Activated gamma-delta T cell treated with anti-CD3 and anti-CD28 coated beads, Interleukin-2, amount 50 U/mL, for 16 hours (primary cell): ENCODE measurements around the gene ADSL.

ENCODE experiments used
- DNase-seq: peaks from one replicate; pipeline ENCODE4 v3.0.0-alpha.2; 2020; ENCODE audit warnings: low read depth

Gene ADSL

DNA sequence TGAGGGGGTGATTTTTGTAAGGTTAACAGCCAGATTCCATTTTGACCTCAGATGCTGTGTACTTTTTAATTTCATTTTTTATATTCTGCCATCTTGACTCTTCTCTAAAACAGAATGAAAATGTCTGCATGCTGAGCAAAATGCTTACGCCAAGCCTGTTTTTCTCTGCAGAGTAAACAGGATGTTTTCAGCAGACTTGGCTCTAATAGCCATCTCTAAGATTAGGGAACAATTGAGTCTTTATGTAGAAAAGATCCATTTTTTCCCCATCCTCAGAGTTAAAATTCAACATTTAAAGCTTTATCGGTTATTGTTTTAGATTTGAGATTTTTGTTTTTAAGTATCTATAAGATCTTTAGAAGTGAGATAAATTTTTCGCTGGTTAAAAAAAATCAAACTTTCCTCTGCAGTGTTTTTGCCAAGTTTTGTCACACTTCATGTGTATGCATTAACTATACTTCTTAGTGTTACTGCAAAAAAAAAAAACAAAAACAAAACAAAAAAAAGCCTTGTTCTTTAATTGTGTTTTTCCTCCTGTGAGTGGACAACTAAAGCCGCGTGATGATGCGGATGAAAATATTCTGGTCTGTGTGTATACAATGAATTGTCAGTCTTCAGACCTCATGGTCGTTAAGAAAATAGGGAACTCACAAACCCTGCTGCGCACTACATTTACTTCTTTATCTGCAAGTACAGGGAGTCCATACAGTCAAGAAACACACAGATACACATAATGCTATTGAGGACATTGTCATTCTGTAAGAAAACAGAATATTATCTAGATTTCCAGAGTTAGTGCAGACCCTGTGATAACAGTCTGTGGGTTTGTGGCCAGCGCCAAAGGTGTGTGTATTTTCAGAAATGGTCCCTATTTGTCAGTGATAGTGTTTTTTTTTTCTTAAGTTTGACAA, 17.5 kb upstream of the ADSL start:
- DNase-seq: no peak

DNA sequence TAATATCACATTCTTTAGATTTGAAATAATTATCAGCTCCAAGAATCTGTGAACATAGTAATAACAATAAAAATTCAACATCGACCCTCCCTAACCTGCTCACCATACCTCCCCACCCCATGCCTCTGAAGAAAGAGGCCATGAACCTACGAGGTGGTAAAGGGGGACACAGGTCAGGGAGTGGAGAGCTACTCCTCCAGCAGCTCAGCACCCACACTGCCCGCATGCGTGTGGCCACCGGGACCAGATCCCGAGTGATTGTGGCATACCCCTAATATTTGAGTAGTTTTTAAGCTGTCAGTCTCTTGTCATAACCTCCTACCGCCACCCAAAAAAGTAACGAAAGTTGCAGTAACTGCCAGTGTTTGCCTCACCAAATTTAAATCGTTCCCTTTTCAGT, 16.8 kb upstream of the ADSL start:
- DNase-seq: no peak

DNA sequence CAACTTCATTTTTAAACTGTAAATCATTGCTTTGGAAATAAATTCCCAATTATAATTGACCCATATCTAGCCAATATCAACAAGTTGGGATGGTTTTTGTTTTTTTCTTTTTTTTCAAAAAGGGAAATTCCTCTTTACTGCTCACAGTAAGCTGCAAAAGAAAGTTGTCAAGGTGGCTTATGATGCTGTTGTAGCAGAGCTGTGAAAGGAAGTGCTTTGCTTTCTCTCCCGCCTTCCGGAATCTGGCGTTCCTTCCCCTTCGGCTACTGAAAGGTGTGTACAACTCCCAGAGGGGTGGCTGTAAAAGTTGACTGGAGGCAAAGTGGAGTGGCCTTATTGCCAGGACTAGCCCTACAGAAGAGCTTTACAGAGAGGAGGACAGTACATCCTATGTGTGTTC, 16.2 kb upstream of the ADSL start:
- no peak for DNase-seq

DNA sequence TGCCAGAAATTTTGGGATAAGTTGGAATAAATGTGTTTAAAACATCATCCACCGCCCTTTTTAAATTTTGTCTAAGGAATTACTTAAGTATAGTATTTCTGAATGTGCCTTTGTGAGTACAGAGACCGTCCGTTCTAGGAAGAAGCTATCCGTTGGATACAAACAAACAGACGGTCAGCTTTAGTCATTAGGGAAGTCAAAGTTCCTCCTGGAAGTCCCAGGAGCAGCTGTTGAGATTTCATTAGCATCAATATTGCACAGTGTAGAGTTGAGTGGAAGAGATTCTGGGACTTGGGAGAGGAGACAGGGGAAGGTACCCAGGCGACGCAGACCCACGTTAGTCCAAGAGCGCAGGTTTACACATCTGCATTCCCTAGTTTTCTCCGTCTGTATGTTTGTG, 15.7 kb upstream of the ADSL start:
- DNase-seq: no peak

DNA sequence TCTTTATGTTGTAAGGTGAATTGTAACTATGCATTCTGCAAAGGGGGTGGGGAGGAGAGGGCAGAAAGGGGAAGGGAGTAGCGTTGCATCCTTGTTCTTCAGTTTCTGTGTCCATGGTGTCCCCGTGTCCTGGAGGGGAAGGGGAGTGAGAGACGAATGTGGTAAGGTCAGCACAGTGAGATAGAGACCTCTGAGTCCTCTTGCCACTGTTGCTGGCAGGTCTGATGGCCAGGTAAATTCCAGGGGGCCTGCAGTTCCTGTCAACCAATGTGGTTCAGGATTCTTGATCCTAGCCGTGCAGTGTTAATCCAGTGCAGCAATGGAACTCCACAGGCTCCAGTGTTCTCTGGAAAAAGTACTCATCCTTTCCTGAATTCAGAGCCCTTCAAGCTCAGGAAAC, 14.6 kb upstream of the ADSL start:
- no peak for DNase-seq

DNA sequence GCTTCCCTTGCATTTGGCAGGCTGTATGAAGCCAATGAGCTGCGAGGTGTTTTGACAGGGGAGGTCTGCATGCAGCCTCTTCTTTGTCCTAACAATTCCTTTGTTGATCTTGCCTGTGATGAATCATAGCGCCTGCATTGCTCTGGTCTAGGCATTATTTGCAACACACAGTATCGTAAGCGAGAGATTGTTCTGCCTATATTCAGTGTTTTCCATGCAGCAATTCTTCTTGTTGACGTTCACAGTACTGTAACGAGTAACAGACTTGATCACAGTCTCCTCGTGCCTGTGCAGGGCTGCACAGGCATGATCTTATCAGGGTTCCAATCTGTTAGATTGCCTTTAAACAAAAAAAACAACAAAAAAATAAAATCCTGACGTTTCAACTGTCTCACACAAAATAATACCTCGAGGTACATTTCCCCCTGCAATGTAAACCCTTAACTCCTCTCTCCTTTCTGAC, 13.9 kb upstream of the ADSL start:
- DNase-seq: no peak

DNA sequence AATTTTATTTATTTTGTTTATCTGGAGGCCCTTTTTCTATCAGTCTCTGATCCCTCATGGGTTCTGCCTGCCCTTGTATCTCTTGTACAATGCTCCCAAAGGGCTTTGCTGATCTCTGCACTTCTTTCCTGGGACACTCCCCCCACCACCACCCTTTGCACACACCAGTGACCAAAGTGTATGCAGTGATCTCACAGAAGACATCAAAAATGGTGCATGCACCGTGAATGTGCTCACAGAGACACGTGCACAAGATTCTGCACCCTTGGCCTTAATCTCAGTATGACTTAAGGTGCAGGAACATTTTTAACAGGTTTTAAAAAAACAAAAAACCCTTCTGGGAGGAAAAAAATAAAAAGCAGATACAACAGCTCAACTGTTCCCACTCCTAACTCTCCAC, 12.2 kb upstream of the ADSL start:
- DNase-seq: no peak

DNA sequence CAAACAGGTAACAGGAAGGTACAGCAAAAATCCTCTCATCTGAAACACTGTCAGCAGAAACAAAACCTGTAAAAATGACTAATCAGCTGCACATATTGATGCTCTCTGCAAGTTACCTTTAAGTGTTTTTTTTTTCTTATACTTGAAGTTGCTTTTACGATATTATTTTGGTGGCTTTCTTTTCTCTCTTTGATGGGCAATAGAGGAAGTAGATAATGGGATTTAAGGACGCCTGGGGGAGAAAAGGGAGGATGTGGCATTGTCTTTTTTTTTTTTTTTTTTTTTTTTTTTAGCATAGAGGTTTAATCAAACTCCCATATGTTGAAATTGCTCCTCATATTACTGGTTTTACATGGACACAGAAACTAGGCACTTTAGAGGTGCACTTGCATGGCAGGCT, 11.4 kb upstream of the ADSL start:
- DNase-seq: no peak

DNA sequence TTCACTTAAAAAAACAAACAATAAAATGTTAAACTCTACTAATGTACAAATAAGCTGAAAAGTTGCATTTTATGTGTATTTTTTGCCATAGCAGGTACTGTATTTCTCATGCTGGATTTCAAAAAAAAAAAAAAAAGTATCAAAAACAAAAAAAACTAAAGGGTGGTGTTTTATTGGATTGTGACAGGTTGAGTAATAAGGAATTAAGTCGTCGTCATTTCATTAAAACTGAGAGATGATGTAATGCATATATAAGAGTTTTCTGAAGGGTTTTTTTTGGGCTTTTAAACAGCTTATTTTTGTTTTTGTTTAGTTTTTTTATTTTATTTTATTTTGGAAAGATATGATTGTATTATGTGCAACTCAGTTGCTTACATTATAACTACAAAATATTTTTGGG, 10.9 kb upstream of the ADSL start:
- DNase-seq: no peak

DNA sequence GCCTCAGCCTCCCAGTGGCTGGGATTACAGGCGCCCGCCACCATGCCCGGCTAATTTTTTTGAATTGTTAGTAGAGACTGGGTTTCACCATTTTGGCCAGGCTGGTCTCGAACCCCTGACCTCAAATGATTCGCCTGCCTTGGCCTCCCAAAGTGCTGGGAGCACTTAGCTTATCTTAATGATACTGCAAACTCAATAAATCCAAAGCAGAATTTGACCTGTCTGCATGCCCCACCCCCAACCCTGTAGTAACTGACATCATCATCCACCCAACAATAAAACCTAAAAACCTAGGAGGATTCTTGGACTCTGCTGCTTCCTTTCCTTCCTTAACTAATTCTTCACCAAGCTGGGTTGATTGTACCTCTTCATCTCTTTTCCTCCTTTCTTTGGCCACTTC, 6.3 kb upstream of the ADSL start:
- DNase-seq: no peak

DNA sequence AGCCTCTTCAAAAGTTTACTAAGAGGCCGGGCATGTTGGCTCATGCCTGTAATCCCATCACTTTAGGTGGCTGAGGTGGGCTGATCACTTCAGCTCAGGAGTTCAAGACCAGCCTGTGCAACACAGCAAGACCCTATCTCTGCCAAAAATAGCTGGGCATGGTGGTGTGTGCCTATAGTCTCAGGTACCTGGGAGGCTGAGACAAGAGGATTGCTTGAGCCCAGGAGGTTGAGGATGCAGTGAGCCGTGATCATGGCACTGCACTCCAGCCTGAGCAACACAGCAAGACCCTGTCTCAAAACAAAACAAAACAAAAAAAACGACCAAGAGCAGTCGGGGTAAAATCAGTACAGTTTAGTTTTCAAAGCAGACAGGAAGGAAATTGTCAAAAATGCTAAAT, 4.7 kb upstream of the ADSL start:
- DNase-seq: no peak

DNA sequence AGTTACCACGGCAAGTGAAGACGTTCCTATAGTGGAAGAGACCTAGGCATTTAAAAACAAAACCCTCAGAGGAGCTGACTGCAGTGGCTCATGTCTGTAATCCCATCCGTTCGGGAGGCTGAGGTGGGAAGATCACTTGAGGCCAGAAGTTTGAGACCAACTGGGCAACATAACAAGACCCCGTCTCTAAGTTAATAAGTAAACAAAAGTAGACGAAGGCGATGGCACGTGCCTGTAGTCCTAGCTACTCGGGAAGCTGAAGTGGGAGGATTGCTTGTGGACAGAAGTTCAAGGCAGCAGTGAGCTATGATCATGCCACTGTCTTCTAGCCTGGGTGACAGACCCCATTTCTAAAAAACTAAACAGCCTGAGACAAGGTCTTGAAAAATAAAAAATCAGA, 3.8 kb upstream of the ADSL start:
- DNase-seq: no peak

DNA sequence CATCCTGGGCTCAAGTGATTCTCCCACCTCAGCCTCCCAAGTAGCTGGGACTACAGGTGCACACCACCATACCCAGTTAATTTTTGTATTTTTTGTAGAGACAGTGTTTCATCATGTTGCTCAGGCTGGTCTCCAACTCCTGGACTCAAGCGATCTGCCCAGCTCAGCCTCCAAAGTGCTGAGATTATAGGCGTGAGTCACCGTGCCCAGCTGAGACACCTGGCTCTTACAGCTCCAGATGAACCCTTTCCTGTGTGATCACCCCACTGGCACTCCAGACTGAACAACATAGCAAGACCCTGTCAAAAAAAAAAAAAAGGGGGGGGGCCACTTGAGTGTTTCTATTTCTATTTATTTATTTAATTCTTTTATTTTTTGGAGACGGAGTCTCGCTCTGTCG, 1.0 kb upstream of the ADSL start:
- no peak for DNase-seq

DNA sequence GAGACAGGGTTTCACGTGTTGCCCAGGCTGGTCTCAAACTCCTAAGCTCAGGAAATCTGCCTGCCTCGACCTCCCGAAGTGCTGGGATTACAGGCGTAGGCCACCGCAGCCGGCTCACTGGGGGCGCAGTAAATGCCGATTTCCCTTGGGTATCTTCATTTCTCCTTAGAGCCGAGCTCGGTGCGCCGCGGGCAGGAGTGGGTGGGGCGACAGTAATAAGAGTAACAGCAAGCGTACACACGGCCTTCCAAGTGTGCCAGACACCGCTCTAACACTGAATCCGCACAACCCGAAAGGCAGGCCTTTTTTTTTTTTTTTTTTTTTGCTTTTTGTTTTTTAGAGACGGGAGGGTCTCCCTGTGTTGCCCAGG, 500 bp upstream of the ADSL start:
- DNase-seq: peak; percentile 36

DNA sequence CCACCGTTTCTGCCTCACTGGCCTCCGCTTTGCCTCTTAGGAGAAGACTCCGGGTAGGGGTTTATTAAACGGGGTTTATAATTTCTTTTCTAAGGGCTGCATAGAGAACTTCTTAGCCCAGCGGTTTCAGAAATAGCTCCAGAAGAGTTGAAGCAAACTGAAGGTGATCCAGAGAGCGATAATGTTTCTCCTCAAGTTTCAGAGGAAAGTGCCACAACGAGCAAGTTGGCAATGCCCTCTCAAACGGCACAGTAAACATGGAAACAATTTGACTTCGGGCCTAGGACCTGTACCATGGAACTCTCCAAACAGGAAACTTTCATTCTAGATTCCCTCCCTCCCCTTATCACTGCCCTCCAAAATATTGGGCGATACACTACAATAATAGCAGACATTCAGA, 1.0 kb downstream of the ADSL start:
- no peak for DNase-seq

DNA sequence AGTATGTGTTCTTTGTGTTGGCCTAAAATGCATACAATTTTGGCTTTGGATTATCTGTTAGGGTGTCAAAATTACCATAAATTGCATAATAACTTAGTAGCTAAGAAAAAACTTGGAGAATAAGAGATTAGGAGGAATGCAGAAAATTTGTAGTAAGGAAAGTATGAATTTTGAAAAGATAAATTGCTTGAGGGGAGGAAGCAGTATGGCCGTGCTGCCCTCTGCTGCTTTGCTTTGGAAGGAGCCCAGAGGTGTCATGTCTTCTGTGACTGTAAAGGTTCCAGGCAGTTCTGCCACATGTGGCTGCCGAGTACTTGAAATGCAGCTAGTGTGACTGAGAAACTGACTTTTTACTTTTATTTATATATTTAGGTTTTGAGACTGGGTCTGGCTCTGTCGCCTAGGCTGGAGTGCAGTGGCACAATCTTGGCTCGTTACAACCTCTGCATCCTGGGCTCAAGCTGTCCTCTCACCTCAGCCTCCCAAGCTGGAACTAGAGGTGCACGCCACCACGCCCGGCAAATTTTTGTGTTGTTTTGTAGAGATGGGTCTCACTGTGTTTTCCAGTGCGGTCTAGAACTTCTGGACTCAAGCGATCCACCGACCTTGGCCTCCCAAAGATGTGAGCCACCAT, 1.8 kb downstream of the ADSL start:
- DNase-seq: peak; percentile 48

DNA sequence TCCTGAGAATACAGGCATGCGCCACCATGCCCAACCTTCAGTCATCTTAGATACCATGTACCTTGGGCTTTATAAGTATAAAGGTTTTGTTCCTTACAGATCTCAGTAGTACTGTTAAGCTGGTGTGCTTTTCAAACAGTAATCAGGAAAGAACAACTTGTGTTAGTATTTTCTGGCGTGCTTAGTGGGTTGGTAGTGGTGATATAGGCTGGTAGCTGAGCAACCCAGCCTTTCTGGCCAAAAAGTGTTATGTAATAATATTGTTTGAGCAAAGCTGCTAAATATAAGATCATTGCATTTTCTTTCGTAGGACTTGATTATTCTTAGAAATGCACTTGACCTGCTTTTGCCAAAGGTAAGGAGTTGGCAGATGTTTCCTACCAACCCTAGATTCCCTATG, 6.5 kb downstream of the ADSL start:
- no peak for DNase-seq

DNA sequence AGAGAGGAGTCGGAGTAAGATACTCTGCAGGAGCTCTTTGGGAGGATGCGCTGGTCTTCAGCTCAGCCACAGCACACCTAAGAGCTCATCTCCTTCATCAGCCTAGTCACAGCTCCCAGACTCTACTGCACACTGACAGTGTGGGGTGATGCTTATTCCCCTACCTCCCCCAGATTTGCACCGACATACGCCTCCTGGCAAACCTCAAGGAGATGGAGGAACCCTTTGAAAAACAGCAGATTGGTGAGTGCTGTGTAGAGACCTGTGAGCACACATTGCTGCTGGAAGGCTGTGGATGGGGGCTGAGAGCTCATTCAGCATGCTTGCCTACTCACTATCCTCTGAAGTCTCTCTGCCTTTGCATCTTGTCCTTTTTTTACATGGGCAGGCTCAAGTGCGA, 14.8 kb downstream of the ADSL start:
- no peak for DNase-seq

DNA sequence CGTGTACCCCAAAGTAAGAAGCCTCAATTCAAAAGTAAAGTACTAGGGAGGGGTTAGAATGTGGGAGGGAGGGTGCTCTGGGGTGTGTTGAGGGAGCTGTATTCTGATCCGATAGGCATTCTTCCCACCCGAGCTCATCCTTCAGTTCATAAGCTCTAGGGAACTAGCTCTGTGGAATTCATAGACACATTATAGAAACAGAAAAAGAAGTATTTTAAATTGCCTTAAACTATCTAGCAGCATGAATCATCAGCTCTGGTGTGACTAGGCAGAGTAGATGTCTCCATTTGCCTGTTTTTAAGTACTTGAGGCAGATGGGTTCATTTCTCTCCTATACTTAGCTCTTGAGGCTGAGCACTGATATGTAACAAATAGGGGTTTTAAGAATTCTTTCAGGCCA, 16.8 kb downstream of the ADSL start:
- no peak for DNase-seq

DNA sequence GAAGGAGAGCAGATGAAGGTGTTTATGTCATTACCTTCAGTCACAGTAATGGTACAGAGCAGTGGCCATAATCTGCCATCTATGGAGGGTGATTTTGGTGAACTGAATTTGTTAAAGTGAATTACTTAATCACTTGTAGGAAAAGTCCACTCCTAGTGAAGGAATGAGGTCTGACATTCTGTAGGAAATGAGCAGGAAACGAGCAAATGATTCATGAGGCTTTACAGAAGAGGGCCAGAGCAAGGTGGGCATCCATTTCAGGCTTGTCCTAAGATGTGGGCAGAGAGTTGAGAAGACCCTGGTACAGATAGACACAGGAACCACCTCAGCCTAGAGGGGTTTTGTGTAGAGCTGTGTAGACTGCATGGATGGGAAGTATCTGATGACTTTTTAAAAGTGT, 18.1 kb downstream of the ADSL start:
- DNase-seq: no peak

DNA sequence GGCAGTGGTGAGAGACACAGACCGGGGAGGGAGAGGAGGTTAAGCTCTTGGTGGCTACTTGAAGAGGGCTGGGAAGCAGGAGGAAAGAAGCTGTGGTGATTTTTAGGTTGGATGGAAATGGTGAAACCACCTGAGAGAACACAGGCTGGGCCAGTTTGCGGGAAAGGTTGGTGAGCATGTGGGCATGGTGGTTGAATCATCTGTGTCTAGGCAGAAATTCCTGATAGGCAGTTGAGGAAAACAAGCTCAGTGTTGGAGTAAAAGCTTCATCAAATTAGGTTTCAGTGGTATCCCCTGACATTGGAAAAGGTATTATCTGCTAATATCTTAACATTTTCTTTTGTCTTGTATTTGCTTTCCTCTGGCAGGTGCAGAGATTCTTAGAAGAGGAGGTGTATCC, 19.8 kb downstream of the ADSL start:
- no peak for DNase-seq

DNA sequence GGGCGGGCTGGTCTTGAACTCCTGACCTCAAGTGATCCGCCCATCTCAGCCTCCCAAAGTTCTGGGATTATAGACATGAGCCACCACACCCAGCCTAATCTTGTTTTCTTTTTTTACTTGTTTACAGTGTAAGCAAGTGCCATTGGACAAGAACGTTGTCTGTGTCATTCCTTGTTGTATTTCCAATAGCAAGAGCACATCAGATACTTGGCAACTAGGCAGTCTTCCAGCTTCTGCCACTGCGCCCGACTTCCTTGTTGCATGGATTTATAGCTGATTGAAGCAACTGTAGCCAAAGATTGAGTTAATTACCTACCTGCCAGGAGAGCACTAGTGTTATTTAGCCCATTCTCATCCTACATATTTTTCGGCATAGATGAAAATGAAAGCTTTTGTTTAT, 21.0 kb downstream of the ADSL start:
- DNase-seq: no peak

DNA sequence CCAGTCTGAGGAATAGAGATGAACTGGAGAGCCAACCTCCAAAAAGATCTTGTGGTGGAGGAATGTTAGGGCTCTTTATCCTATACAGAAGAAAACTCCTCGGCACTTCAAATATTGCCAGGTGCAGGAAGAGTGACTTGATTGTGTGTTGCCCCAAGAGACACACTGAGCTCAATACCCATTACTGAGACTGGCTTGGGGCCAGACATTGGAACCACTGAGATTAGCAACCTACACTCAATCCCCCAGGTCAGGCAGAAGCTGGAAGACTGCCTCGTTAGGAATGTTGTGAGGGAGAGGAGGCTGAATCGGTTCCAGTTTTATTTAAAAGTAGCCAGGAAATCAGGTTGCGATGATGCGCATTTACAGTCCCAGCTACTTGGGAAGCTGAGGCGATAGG, 21.7 kb downstream of the ADSL start:
- DNase-seq: no peak

DNA sequence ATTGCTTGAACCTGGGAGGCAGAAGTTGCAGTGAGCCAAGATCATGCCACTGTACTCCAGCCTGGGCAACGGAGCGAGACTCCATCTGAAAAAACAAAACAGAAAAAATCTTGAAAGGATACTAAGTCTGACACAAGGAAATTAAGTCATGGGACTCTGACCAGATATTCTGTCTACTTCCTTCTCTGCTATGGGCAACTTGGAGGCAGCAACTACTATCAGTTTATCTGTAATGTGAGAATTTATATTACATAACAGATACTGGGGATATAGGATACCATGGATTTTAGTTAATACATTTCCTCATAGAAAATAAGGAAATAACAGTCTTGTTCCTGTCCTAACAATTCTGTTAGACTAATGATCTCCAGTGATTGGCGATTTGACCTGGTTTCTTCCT, 22.5 kb downstream of the ADSL start:
- no peak for DNase-seq
